PC-3 (cell line): ENCODE results near the gene TTC34.

Experiments
- CTCF ChIP-seq: fragments of 300-600 bp; sonication (generic); conservative IDR thresholded peaks from 2 replicates; pipeline ENCODE4 v1.5.1; 2017; ENCODE audit warnings: antibody characterized with exemption, low read depth, mild to moderate bottlenecking, low read length
- EZH2 ChIP-seq: fragments of 300-600 bp; sonication (generic); IDR thresholded peaks from one replicate; pipeline ENCODE4 v1.6.1; 2017; ENCODE audit warnings: antibody characterized with exemption, mild to moderate bottlenecking, low read length; ENCODE audit not compliant: unreplicated experiment

GRCh38 chr1:2596530-2597333, 204.8 kb downstream of the TTC34 start:
- no peak for TF ChIP-seq CTCF
- TF ChIP-seq EZH2: no peak
